Measurements from ENCODE around the gene MPP4. TPM values are rescaled to one million over a fixed set of nuclear protein-coding genes. Genes with fewer than 3 reads are reported as not detected.

Gene MPP4
- total and polyA plus RNA-seq, 4 donors, result 0.02 to 0.25 (median 0.07) TPM; not detected in 1

- peaks cover 0 to 3% (median 0%) of the 10 kb centered on the region in 4 donors for H3K36me3 ChIP-seq (ENCODE audit: control insufficient read depth in 4 of 4, insufficient read depth in 3 of 4, low read depth in 1 of 4, low read length in 3 of 4)
- no peaks in the 10 kb centered on the region for H3K9me3 ChIP-seq (ENCODE audit: control insufficient read depth in 4 of 4, low read length in 3 of 4)
- no peak overlapping the region for H3K9ac ChIP-seq (ENCODE audit: low read depth in 1 of 2, low read length in 2 of 2)
- 98% methylated on average over 8 of the region's 8 CpGs for WGBS
- H3K27ac ChIP-seq (ENCODE audit: low read depth in 1 of 2, low read length in 2 of 2), result no peak overlapping the region
- no peak overlapping the region for H3K4me3 ChIP-seq (ENCODE audit: low read depth in 1 of 3, low read length in 3 of 3)
- DNase-seq (ENCODE audit: low spot score), result no peak
- TF ChIP-seq HNF4G (IDR thresholded peaks at IDR 0.05) (no peak), RAD21 (IDR thresholded peaks at IDR 0.05) (no peak), HNF4A (conservative IDR thresholded peaks at IDR 0.05) (no peak), YY1 (IDR thresholded peaks at IDR 0.05) (no peak), TAF1 (conservative IDR thresholded peaks at IDR 0.05) (no peak), JUND (IDR thresholded peaks at IDR 0.05) (no peak), SP1 (IDR thresholded peaks at IDR 0.05) (no peak), EGR1 (IDR thresholded peaks at IDR 0.05; ENCODE audit: low read depth in 2 of 2) (no peak), NR2F2 (IDR thresholded peaks at IDR 0.05) (no peak), GABPA (IDR thresholded peaks at IDR 0.05 in 1 of 2, conservative IDR thresholded peaks at IDR 0.05 in 1 of 2) (no peak)
- TF ChIP-seq, protein P1, sequence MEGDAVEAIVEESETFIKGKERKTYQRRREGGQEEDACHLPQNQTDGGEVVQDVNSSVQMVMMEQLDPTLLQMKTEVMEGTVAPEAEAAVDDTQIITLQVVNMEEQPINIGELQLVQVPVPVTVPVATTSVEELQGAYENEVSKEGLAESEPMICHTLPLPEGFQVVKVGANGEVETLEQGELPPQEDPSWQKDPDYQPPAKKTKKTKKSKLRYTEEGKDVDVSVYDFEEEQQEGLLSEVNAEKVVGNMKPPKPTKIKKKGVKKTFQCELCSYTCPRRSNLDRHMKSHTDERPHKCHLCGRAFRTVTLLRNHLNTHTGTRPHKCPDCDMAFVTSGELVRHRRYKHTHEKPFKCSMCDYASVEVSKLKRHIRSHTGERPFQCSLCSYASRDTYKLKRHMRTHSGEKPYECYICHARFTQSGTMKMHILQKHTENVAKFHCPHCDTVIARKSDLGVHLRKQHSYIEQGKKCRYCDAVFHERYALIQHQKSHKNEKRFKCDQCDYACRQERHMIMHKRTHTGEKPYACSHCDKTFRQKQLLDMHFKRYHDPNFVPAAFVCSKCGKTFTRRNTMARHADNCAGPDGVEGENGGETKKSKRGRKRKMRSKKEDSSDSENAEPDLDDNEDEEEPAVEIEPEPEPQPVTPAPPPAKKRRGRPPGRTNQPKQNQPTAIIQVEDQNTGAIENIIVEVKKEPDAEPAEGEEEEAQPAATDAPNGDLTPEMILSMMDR (IDR thresholded peaks at IDR 0.05; ENCODE audit: low read depth, low read length, missing input control), result no peak
- TF ChIP-seq, protein P2, sequence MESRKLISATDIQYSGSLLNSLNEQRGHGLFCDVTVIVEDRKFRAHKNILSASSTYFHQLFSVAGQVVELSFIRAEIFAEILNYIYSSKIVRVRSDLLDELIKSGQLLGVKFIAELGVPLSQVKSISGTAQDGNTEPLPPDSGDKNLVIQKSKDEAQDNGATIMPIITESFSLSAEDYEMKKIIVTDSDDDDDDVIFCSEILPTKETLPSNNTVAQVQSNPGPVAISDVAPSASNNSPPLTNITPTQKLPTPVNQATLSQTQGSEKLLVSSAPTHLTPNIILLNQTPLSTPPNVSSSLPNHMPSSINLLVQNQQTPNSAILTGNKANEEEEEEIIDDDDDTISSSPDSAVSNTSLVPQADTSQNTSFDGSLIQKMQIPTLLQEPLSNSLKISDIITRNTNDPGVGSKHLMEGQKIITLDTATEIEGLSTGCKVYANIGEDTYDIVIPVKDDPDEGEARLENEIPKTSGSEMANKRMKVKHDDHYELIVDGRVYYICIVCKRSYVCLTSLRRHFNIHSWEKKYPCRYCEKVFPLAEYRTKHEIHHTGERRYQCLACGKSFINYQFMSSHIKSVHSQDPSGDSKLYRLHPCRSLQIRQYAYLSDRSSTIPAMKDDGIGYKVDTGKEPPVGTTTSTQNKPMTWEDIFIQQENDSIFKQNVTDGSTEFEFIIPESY (IDR thresholded peaks at IDR 0.05), result no peak
- TF ChIP-seq, protein P3, sequence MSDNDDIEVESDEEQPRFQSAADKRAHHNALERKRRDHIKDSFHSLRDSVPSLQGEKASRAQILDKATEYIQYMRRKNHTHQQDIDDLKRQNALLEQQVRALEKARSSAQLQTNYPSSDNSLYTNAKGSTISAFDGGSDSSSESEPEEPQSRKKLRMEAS (IDR thresholded peaks at IDR 0.05), result no peak
- TF ChIP-seq, protein P4, sequence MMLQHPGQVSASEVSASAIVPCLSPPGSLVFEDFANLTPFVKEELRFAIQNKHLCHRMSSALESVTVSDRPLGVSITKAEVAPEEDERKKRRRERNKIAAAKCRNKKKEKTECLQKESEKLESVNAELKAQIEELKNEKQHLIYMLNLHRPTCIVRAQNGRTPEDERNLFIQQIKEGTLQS (IDR thresholded peaks at IDR 0.05), result no peak
- no peaks in the 10 kb centered on the region for H3K27me3 ChIP-seq (ENCODE audit: control insufficient read depth in 4 of 4, insufficient read depth in 4 of 4, low read length in 3 of 4)
- H3K4me1 ChIP-seq (ENCODE audit: control insufficient read depth in 4 of 4, insufficient read depth in 4 of 4, low read length in 3 of 4), result no peaks in the 10 kb centered on the region
Measured at GRCh38 chr2:201631041-201631440, 67.4 kb downstream of the MPP4 start.

- DNase-seq (ENCODE audit: low spot score), result no peak
- no peaks in the 10 kb centered on the region for H3K9me3 ChIP-seq (ENCODE audit: control insufficient read depth in 4 of 4, low read length in 3 of 4)
- H3K4me1 ChIP-seq (ENCODE audit: control insufficient read depth in 4 of 4, insufficient read depth in 4 of 4, low read length in 3 of 4), result no peaks in the 10 kb centered on the region
- no peak overlapping the region for H3K27ac ChIP-seq (ENCODE audit: low read depth in 1 of 2, low read length in 2 of 2)
- H3K36me3 ChIP-seq (ENCODE audit: control insufficient read depth in 4 of 4, insufficient read depth in 3 of 4, low read depth in 1 of 4, low read length in 3 of 4), result peaks cover 0 to 3% (median 0%) of the 10 kb centered on the region in 4 donors
- no peaks in the 10 kb centered on the region for H3K27me3 ChIP-seq (ENCODE audit: control insufficient read depth in 4 of 4, insufficient read depth in 4 of 4, low read length in 3 of 4)
- H3K4me3 ChIP-seq (ENCODE audit: low read depth in 1 of 3, low read length in 3 of 3), result no peak overlapping the region
- WGBS, result 83% methylated on average over 2 of the region's 2 CpGs
- H3K9ac ChIP-seq (ENCODE audit: low read depth in 1 of 2, low read length in 2 of 2), result no peak overlapping the region
- TF ChIP-seq RAD21 (IDR thresholded peaks at IDR 0.05) (no peak), NR2F2 (IDR thresholded peaks at IDR 0.05) (no peak), SP1 (IDR thresholded peaks at IDR 0.05) (no peak), HNF4G (IDR thresholded peaks at IDR 0.05) (no peak), JUND (IDR thresholded peaks at IDR 0.05) (no peak), FOXA2 (IDR thresholded peaks at IDR 0.05) (no peak), RXRA (IDR thresholded peaks at IDR 0.05) (no peak)
- TF ChIP-seq, protein P5, sequence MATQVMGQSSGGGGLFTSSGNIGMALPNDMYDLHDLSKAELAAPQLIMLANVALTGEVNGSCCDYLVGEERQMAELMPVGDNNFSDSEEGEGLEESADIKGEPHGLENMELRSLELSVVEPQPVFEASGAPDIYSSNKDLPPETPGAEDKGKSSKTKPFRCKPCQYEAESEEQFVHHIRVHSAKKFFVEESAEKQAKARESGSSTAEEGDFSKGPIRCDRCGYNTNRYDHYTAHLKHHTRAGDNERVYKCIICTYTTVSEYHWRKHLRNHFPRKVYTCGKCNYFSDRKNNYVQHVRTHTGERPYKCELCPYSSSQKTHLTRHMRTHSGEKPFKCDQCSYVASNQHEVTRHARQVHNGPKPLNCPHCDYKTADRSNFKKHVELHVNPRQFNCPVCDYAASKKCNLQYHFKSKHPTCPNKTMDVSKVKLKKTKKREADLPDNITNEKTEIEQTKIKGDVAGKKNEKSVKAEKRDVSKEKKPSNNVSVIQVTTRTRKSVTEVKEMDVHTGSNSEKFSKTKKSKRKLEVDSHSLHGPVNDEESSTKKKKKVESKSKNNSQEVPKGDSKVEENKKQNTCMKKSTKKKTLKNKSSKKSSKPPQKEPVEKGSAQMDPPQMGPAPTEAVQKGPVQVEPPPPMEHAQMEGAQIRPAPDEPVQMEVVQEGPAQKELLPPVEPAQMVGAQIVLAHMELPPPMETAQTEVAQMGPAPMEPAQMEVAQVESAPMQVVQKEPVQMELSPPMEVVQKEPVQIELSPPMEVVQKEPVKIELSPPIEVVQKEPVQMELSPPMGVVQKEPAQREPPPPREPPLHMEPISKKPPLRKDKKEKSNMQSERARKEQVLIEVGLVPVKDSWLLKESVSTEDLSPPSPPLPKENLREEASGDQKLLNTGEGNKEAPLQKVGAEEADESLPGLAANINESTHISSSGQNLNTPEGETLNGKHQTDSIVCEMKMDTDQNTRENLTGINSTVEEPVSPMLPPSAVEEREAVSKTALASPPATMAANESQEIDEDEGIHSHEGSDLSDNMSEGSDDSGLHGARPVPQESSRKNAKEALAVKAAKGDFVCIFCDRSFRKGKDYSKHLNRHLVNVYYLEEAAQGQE (IDR thresholded peaks at IDR 0.05), result no peak
Measured at GRCh38 chr2:201630577-201630976, 67.9 kb downstream of the MPP4 start.

All from liver (tissue), 9 donors.